ENCODE measurements around the gene CRACDL.
A peak's percentile ranks its signal among the peaks of the same experiment; 100 is the strongest.

CRACDL gene

GRCh38 chr2:98849113-98849512 is 86.9 kb downstream of the CRACDL start:
- DNase-seq = no peak

GRCh38 chr2:98847853-98848252 is 88.2 kb downstream of the CRACDL start:
- DNase-seq = no peak

GRCh38 chr2:98846041-98846440 is 90.0 kb downstream of the CRACDL start:
- no peak for DNase-seq

- DNase-seq = no peak
Observed at GRCh38 chr2:98842136-98842535, 93.9 kb downstream of the CRACDL start.

GRCh38 chr2:98839292-98839691 is 96.7 kb downstream of the CRACDL start:
- DNase-seq = no peak

- DNase-seq = no peak
Observed at GRCh38 chr2:98835831-98836385, 100.1 kb downstream of the CRACDL start.

- DNase-seq = no peak
Observed at GRCh38 chr2:98833917-98834263, 102.1 kb downstream of the CRACDL start.

GRCh38 chr2:98833172-98833916 is 102.7 kb downstream of the CRACDL start:
- DNase-seq = no peak

GRCh38 chr2:98832172-98832571 is 103.9 kb downstream of the CRACDL start:
- DNase-seq = no peak

- peak; percentile 80 for DNase-seq
Observed at GRCh38 chr2:98830571-98831145, 105.4 kb downstream of the CRACDL start.

GRCh38 chr2:98829581-98830270 is 106.3 kb downstream of the CRACDL start:
- DNase-seq = no peak

- DNase-seq = peak; percentile 1
Observed at GRCh38 chr2:98828793-98829371, 107.1 kb downstream of the CRACDL start.

- no peak for DNase-seq
Observed at GRCh38 chr2:98828369-98828744, 107.7 kb downstream of the CRACDL start.

GRCh38 chr2:98827625-98828368 is 108.2 kb downstream of the CRACDL start:
- DNase-seq = no peak

- no peak for DNase-seq
Observed at GRCh38 chr2:98826856-98827255, 109.2 kb downstream of the CRACDL start.

- DNase-seq = no peak
Observed at GRCh38 chr2:98825858-98826257, 110.2 kb downstream of the CRACDL start.

- no peak for DNase-seq
Observed at GRCh38 chr2:98825404-98825803, 110.6 kb downstream of the CRACDL start.

- no peak for DNase-seq
Observed at GRCh38 chr2:98825020-98825350, 111.0 kb downstream of the CRACDL start.

- DNase-seq = no peak
Observed at GRCh38 chr2:98824256-98825019, 111.6 kb downstream of the CRACDL start.

- no peak for DNase-seq
Observed at GRCh38 chr2:98823196-98824170, 112.5 kb downstream of the CRACDL start.
